ENCODE data around the gene ARFGAP2. TPM values are rescaled to one million over a fixed set of nuclear protein-coding genes. Genes with fewer than 3 reads are reported as not detected.

Gene ARFGAP2
- polyA plus RNA-seq, 1 donor from 2014 or later: 213 TPM

DNA sequence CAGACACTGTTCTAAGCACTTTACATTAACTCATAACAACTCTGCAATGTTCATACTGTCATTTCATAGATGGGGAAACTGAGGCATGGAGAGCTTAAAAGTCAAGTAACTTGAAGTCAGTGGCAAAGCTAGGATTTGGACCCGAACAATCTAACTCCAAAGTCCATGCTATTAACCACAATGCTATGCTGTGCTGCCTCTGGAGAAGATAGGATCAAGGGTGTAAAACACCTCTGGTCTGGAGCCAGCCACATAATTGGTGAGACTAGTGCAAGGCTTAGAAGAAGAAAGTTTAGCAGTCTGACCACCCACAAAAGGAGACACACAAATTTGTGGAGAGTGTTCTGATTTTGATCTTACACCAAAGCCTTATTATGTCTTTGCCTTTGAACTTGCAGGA, 43.7 kb downstream of the ARFGAP2 start (continued):
- TF ChIP-seq SMC3 (conservative IDR thresholded peaks at IDR 0.05; ENCODE audit: poor library complexity): no peak
- TF ChIP-seq TAF1 (IDR thresholded peaks at IDR 0.05; ENCODE audit: low read depth): no peak

DNA sequence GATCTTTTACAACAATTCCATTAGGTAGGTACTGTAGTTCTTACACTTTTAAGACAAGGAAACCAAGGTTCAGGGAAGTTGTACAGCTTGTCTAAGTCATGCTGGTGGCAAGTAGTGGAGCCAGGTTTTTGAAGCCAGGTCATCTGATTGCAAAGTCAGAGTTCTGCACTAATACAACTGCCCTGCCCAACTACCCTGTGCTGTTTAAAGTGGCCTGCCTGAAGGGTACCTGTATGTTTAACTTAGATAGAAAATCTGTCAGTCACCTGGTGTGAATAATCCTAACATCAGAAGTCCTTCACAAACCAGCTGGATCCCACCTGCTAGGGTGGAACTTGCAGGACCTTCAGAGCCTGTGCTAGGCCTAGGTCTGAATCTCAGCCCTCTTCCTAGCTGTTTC, 44.2 kb downstream of the ARFGAP2 start:
- Histone ChIP-seq H4K20me1 (ENCODE audit: insufficient read depth) (no peaks in the 10 kb centered on the region), H3K9me3 (ENCODE audit: low read length) (no peaks in the 10 kb centered on the region), H3K9ac (ENCODE audit: low read length) (no peak overlapping the region), H3K4me3 (ENCODE audit: low read length) (no peak overlapping the region), H3K79me2 (replicated peaks; ENCODE audit: insufficient read depth, low read length) (no peaks in the 10 kb centered on the region), H3K4me2 (ENCODE audit: low read length) (no peak overlapping the region), H2AFZ (ENCODE audit: low read depth, low read length) (no peak overlapping the region), H3K9me2 (ENCODE audit: insufficient read depth, low read length) (no peaks in the 10 kb centered on the region), H3F3A (ENCODE audit: insufficient read depth, low read length, poor library complexity, severe bottlenecking) (no peaks in the 10 kb centered on the region), H3K27ac (ENCODE audit: low read length) (no peak overlapping the region), H3K36me3 (ENCODE audit: insufficient read depth, low read length) (no peaks in the 10 kb centered on the region), H3K27me3 (ENCODE audit: insufficient read depth, low read depth, low read length) (no peaks in the 10 kb centered on the region)
- TF ChIP-seq MXI1 (conservative IDR thresholded peaks at IDR 0.05; ENCODE audit: poor library complexity, severe bottlenecking) (no peak), RAD21 (conservative IDR thresholded peaks at IDR 0.05) (no peak), TAF1 (IDR thresholded peaks at IDR 0.05; ENCODE audit: low read depth) (no peak), SMC3 (conservative IDR thresholded peaks at IDR 0.05; ENCODE audit: poor library complexity) (no peak), EP300 (conservative IDR thresholded peaks at IDR 0.05; ENCODE audit: poor library complexity, severe bottlenecking) (no peak), EZH2 (IDR thresholded peaks at IDR 0.05; ENCODE audit: borderline replicate concordance, insufficient read depth, low read length, poor library complexity, severe bottlenecking) (no peak), POLR2AphosphoS5 (IDR thresholded peaks at IDR 0.05) (no peak)
- TF ChIP-seq, protein P1, sequence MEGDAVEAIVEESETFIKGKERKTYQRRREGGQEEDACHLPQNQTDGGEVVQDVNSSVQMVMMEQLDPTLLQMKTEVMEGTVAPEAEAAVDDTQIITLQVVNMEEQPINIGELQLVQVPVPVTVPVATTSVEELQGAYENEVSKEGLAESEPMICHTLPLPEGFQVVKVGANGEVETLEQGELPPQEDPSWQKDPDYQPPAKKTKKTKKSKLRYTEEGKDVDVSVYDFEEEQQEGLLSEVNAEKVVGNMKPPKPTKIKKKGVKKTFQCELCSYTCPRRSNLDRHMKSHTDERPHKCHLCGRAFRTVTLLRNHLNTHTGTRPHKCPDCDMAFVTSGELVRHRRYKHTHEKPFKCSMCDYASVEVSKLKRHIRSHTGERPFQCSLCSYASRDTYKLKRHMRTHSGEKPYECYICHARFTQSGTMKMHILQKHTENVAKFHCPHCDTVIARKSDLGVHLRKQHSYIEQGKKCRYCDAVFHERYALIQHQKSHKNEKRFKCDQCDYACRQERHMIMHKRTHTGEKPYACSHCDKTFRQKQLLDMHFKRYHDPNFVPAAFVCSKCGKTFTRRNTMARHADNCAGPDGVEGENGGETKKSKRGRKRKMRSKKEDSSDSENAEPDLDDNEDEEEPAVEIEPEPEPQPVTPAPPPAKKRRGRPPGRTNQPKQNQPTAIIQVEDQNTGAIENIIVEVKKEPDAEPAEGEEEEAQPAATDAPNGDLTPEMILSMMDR (IDR thresholded peaks at IDR 0.05; ENCODE audit: poor library complexity, severe bottlenecking): no peak
- TF ChIP-seq, protein P2, sequence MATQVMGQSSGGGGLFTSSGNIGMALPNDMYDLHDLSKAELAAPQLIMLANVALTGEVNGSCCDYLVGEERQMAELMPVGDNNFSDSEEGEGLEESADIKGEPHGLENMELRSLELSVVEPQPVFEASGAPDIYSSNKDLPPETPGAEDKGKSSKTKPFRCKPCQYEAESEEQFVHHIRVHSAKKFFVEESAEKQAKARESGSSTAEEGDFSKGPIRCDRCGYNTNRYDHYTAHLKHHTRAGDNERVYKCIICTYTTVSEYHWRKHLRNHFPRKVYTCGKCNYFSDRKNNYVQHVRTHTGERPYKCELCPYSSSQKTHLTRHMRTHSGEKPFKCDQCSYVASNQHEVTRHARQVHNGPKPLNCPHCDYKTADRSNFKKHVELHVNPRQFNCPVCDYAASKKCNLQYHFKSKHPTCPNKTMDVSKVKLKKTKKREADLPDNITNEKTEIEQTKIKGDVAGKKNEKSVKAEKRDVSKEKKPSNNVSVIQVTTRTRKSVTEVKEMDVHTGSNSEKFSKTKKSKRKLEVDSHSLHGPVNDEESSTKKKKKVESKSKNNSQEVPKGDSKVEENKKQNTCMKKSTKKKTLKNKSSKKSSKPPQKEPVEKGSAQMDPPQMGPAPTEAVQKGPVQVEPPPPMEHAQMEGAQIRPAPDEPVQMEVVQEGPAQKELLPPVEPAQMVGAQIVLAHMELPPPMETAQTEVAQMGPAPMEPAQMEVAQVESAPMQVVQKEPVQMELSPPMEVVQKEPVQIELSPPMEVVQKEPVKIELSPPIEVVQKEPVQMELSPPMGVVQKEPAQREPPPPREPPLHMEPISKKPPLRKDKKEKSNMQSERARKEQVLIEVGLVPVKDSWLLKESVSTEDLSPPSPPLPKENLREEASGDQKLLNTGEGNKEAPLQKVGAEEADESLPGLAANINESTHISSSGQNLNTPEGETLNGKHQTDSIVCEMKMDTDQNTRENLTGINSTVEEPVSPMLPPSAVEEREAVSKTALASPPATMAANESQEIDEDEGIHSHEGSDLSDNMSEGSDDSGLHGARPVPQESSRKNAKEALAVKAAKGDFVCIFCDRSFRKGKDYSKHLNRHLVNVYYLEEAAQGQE (IDR thresholded peaks at IDR 0.05; ENCODE audit: borderline replicate concordance): no peak

DNA sequence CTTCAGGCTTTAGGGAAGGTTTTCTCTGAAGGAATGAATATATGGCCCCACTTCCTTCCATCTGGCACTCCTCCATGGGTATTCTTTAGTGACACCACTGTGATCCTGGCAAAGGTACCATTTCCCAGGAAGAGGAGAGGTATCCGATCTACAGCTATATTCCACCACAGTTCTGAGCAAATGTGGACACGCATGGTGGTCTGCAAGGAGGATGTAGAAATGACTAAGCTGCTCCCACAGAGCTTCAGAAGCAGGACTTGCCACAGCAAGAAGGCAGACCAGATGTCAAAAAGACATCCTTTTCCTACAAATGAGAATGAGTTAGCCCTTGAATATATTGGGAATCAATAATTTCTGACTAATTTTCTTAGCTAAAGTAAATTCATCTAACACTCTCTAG, 45.5 kb downstream of the ARFGAP2 start:
- no peaks in the 10 kb centered on the region for H3K27me3 ChIP-seq (ENCODE audit: insufficient read depth, low read depth, low read length)
- H4K20me1 ChIP-seq (ENCODE audit: insufficient read depth): no peaks in the 10 kb centered on the region
- H3K36me3 ChIP-seq (ENCODE audit: insufficient read depth, low read length): no peaks in the 10 kb centered on the region
- no peak overlapping the region for H3K4me3 ChIP-seq (ENCODE audit: low read length)
- no peaks in the 10 kb centered on the region for H3K9me2 ChIP-seq (ENCODE audit: insufficient read depth, low read length)
- H2AFZ ChIP-seq (ENCODE audit: low read depth, low read length): no peak overlapping the region
- H3K9me3 ChIP-seq (ENCODE audit: low read length): no peaks in the 10 kb centered on the region
- H3K79me2 ChIP-seq (replicated peaks; ENCODE audit: insufficient read depth, low read length): no peaks in the 10 kb centered on the region
- TF ChIP-seq, protein P2 (IDR thresholded peaks at IDR 0.05; ENCODE audit: borderline replicate concordance): no peak
- no peak for TF ChIP-seq EZH2 (IDR thresholded peaks at IDR 0.05; ENCODE audit: borderline replicate concordance, insufficient read depth, low read length, poor library complexity, severe bottlenecking)
- TF ChIP-seq TAF1 (IDR thresholded peaks at IDR 0.05; ENCODE audit: low read depth): no peak
- TF ChIP-seq, protein P1 (IDR thresholded peaks at IDR 0.05; ENCODE audit: poor library complexity, severe bottlenecking): no peak
- TF ChIP-seq SMC3 (conservative IDR thresholded peaks at IDR 0.05; ENCODE audit: poor library complexity): no peak
- TF ChIP-seq MXI1 (conservative IDR thresholded peaks at IDR 0.05; ENCODE audit: poor library complexity, severe bottlenecking): no peak
- no peak for TF ChIP-seq RAD21 (conservative IDR thresholded peaks at IDR 0.05)
- TF ChIP-seq EP300 (conservative IDR thresholded peaks at IDR 0.05; ENCODE audit: poor library complexity, severe bottlenecking): no peak
- TF ChIP-seq POLR2AphosphoS5 (IDR thresholded peaks at IDR 0.05): no peak
- H3F3A ChIP-seq (ENCODE audit: insufficient read depth, low read length, poor library complexity, severe bottlenecking): no peaks in the 10 kb centered on the region
- no peak overlapping the region for H3K4me2 ChIP-seq (ENCODE audit: low read length)
- no peak overlapping the region for H3K9ac ChIP-seq (ENCODE audit: low read length)
- no peak overlapping the region for H3K27ac ChIP-seq (ENCODE audit: low read length)
